HG03045 (cell line): ENCODE measurements around the gene GRIK1.
A peak's percentile ranks its signal among the peaks of the same experiment; 100 is the strongest.

Source experiments
- ATAC-seq: cut with Tn5 transposase; IDR thresholded peaks from one replicate; pipeline ENCODE4 v1.9.1; 2021; ENCODE audit warnings: mild to moderate bottlenecking, moderate library complexity; ENCODE audit not compliant: unreplicated experiment

The GRIK1 gene

DNA sequence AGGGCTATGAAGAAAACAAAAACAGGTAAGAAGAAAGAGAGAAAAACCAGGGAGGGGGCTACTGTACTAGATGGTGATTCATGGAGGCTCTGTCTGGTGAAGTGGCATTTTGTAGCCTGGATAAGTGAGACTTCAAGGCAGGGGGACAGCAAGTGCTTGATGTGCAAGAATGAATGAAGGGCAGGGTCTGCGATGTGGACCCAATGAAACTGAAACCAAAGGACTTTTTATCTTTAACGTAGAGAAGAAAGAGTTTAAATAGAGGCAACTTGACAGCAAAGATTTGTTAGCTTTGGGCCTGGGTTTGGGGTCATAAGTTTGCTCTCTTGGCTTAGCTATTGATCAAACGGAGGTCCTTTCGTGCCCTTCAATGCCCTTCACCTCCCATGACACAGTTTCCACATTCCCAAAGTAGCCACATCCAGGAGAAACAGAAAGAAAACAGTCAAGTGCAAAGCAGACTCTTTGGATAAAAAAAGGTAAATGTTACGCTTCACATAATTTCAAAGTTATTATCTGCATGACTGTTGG lies 291.0 kb downstream of the GRIK1 start:
- ATAC-seq, result no peak

DNA sequence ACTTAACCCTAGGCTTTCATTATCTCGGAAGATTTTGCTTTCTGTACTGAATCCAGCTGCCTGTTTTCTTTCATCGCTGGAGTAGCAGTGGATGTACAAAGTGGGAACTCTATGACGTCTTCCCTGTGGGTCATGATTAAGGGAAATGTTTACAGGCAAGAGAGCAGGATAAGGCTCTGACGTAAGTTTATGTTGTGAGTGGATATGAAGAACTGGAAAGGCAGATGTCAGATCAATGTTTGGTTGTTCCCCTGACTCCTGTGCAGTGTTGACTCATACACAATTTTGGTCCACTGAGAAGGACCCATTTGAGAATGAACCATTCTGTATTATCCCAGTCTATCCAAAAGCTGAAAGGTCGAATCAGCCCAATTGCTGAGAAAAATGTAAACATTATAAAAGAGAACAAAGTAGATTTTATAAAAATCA lies 292.4 kb downstream of the GRIK1 start:
- no peak for ATAC-seq

DNA sequence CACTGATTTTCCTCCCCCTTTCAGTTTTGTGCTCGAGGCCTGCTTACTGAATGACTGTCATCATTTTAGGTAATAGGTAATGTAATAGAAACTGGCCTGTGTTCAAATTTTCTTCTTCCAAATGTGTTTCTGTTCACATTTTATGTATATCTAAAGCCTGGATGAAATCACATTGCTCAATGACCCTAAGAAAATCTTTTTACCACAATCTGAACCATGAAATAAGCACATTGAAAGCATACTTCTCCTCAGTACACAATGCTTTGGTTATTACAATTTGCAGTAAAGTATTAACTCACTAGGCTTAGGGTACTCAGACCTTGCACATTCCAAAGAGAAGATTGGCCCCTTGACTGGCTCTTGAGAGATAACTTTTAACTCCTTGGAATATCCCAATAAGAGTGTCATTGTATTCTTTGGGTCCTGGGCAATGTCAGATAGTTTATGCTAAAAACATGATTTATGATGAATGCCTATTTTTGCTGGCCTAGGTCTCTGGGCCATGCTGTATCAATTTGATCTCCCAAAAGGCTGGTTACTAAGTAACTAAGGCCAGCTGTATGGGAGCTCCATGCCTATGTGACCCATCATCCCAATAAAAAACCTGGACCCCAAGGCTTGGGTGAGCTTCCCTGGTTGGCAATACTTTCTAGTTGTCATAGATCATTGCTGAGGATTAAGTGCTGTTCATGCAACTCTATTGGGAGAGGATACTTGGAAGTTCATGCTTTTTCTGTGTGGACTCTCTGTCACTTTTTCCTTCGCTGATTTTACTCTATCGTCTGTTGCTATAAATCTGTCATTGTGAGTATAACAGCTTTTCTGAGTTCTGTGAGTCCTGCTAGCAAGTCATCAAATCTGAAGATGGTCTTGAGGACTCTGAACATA lies 293.9 kb downstream of the GRIK1 start:
- ATAC-seq, result no peak

DNA sequence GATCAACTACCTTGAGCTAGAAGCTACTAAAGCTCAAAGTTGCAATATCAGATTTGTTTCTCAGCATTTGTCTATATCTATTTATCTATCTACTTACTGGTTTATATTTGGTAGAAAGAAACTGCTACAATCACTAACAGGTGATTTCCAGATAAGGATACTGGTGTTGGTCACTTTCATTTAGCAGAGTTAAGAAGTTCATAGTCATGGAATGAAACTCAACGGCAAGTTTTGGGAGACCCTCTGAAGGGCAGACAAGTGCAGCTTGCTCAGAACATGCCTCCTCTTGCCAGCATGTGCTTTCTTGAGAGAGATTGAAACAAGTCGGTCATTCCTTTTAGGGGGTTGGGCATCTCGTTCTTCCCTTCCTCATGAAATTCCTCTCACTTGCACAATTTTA lies 296.5 kb downstream of the GRIK1 start:
- ATAC-seq, result no peak

DNA sequence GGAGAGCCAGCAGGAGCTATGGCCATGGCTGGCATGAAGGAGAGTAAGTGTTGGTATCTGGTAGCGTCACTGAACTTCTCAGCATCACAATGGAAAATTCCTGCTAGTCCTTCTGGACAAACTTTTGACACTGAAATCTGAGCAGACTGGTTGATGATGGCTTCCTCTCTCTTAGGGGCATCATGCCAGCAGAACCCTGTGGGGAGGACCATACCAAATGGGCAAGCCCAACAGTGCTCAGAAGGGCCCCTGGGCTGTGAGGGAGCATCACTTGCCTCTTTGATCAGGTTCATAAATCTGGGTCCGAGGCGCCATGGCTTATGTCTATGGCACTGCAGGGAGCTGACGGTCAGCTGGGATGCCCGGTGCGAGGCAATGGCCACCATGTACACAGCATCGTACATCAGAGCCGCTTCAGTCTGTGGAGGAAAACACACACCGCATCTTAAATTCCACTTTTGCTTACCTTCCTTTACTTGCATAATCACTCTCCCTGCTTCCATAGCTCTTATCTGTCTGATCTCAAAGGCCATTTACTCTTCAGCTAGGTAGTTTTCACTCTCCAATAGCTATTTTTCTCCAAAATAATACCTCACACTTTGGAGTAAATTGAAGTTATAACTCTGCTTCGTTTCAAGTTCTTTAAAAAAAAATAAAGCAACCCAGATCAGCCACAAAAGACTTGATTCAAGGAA lies 297.1 kb downstream of the GRIK1 start:
- ATAC-seq, result no peak

DNA sequence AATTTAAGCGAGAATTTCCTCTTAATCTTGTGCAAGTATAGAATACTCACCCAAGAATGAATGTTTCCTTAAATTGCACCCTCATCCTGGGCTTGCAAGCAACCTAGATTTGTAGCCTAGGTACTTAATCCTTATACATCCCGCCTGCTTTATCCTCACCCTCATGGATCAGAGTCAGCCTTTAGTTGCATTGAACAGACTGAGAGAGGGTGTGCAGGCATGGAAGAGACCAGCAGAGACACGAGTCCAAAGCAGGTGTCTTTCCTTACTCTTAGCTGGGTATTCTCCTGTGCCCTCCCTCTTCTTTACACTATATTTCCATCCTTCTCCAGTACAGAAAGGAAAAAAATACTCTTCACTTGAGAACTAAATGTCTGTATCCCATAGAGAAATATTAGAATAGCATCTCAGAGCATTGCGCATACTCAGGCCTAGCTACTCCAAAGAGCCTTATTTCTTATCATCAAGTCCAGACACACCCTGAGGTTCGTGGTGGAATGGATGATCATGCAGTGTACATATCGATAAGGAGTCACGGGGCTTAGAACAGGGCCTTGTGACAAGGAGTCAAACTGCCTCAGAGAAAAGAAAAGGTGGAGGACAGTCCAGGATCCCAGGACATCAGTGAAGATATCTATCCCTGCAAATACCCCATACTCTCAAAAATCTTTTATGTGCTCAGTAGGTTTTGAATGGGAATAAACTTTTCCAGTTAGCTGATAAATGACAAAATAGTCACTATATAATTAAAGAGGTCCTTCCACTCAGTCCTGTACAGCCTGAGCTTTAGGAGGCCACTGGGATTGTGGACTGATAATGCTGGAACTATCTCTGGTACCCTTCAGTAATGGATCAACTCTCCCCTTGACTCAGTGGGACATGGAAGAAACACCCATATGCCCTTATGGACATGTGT lies 297.9 kb downstream of the GRIK1 start:
- no peak for ATAC-seq

DNA sequence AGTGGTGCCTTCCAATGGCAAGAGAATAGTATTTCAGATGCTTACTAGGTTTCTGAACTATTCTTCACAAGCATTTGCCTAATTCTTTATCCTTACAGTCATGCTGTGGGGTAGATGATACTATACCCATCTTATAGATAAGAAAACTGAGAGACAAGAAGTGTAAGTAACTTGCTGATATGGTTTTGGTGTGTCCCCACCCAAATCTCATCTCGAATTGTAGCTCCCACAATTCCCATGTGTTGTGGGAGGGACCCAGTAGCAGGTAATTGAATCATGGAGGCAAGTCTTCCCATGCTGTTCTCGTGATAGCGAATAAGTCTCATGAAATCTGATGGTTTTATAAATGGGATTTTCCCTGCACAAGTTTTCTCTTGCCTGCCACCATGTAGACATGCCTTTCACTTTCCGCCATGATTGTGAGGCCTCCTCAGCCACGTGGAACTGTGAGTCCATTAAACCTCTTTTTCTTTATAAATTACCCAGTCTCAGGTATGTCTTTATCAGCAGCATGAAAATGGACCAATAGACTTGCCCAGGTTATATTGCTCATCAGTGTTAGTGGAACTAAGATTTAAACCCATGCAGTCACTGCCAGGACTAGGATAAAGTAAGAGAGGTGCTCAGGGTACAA lies 298.7 kb downstream of the GRIK1 start:
- ATAC-seq, result no peak

DNA sequence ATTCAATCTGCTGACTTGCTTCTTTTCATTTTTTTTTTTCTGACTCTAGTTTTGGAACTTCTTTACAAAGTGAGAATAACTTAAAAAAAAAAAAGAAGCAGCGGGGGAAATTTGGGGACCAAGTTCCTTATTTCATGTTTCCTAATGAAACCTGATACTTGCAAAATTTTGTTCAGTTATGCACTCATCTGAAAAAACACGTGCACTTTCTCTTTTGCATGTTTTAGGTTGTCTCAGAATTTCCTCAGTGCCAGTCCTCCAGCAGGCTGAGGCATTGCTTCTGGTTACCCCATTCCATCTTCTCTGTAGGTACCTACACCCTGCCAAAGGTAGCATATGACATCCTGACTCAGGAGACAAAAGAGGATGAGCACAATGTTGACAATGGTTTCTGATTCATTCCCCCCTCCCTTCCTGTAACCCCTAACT lies 299.7 kb downstream of the GRIK1 start:
- peak; percentile 52 for ATAC-seq

DNA sequence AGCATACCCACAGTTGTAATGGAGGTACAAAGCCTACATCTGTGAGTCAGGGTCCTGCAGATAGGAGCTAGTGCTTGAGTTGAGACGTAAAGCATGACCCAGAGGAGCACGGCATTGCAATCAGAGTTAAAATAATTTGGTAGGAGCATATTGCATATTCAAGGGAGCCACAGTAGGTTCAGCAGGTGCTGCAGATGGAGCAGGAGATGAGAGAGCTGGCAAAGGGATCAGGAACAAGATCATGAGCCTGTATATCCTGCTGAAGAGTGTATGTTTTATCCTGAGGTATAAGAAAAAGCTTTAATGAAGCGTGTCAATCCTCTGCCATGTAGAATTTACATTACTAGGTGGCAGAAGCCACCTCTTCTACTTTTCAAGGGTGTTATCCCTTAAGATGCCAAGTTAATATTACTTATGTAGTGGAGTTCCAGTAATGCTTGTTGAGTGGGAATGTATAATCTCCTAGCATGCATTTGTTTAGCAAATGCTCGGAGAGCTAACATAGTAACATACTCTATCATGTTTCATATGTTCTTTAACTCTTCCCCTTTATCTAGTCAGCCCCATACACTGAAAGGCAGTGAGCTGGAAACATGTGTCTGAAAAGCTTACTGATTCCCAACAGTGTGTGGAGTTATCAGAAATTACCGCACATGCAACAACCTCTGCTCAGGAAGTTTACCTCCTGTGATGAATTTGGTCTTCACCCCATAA lies 300.3 kb downstream of the GRIK1 start:
- ATAC-seq, result peak; percentile 4

DNA sequence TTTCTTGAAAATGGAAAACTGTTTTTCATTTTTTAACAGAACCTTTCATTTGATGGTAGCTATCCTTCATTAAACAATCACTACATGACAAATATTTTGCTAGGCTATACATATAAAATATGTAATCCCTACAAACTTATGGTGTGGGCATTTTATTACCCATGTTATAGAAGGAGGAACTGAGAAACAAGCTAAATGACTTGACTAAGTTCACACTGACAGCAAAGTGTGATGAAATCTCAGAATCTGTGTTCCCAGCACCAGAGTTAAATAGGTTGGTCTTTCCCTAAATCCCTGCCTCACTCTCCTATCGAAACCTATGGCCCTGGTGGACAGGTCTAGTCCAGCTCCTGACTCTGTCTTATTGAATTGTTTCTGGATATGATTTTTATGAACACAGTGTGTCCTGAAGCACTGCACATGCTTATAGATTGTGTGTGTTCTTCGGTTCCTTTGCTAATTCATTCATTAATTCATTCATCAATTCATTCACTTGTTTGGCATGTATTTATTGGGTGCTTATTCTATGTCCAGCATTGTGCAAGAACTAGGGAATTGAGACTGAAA lies 301.0 kb downstream of the GRIK1 start:
- no peak for ATAC-seq

DNA sequence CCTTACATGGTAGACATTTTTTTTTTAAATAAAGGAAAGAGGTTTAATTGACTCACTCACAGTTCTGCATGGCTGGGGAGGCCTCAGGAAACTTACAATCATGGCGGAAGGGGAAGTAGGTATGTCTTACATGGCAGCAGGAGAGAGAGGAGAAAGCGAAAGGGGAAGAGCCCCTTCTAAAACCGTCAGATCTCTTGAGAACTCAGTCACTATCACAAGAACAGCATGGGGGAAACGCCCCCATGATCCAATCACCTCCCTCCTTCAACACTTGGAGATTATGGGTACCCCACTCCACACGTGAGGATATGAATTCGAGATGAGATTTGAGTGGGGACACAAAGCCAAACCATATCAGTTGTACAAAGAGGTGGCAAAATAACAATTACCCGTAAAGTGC lies 301.7 kb downstream of the GRIK1 start:
- no peak for ATAC-seq

DNA sequence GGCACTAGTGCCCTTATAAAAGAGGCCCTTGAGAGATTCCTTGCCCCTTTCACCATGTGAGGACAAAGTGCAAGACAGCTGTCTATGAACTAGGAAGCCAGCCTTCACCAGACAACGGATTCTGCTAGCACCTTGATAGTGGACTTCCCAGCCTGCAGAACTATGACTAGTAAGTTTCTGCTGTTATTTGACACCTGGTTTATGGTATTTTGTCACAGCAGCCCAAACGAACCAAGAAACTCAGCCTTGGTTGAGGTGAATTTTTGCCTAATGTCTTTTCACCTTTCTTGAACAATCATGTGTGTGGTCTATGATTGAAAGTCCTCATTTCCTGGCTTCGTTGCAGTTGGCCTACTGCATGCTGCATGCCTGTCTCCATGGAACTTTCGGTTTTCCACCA lies 302.2 kb downstream of the GRIK1 start:
- no peak for ATAC-seq

DNA sequence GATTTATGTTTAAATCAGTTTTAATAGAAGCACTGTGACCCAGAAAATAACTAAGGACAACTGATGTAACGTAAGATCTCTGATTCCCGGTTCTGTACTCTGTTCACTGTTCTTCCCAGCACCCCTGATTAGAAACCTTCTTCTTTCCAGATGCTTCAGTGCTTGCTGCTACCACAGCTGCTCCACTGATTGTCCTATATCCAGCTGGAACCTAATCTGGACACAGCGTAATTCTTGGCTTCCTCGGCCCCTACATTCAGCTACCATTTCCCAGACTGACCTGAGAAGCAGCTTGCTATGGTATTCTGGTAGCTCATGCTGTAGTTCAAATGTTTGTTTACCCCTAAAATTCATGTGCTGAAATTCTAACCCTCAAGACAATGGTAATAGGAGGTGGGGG lies 302.7 kb downstream of the GRIK1 start:
- ATAC-seq, result no peak

DNA sequence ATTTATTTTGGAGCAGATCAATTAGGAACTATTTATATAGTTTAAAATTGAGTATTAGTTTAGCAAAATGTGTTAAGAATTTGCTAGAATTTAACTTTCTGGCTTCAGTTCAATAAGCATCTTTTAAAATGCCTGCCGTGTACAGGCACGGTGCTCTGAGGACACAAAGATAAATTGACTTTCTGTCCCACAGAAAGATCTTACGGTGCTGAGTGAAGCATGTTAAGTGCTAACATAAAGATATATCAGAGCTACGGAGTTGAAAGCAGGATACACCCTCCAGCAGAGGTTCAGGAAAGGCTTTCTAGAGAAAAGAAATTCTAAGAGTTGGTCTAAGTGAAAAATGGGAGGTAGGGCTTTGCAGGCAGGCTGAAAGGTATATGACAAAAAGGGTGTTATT lies 305.4 kb downstream of the GRIK1 start:
- ATAC-seq, result no peak

DNA sequence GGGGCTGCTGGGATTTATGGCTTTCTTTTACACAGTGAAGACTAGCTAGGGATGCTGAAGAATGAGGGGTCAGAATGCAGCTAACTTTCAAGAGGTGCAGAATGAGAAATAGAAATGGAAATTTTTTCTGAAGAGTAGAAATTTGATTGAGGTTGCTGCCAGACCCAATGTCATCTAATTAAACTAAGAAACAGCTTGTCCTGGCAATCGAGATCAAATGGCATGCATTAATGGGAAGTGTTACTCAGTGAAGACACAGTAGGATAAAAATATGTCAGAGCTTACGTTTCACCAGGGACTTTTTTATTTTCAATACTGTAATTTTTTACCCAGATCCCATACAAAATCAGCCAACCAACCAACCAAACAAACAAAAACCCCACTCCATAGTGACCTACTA lies 306.0 kb downstream of the GRIK1 start:
- no peak for ATAC-seq

DNA sequence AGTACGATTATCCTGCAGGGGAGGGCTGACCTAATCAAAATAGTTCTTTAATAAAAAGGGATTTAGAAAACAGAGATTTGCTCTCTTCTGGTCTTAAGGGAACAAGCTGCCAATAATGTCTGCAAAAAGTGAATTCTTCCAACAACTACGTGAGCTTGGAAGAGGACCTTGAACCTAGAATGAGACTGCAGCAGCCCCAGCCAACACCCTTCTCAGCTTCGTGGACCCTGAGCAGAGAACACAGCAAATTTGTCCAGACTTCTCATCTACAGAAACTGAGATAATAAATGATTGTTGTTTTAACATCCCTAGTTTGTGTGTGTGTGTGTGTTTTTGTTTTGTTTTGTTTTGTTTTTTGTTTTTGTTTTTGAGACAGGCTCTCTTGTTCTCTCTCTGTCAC lies 309.4 kb downstream of the GRIK1 start:
- no peak for ATAC-seq

DNA sequence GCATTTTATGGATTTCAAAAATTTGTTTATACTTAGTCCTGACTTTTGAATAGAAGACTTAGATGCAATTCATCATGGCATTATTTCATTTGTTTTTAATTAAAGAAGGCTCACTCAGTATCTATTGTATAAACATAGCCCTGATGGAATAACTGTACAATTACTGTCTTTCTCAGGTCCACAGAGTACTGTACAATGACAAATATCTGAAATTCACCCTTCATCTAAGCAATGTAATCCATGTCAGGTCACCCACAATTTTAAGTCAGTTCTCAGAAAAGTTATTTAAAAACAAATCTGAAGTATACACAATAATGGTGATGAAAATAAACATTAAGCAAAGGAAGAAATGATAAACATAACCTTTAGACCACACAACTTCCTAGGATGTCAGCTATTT lies 311.9 kb downstream of the GRIK1 start:
- ATAC-seq, result no peak

DNA sequence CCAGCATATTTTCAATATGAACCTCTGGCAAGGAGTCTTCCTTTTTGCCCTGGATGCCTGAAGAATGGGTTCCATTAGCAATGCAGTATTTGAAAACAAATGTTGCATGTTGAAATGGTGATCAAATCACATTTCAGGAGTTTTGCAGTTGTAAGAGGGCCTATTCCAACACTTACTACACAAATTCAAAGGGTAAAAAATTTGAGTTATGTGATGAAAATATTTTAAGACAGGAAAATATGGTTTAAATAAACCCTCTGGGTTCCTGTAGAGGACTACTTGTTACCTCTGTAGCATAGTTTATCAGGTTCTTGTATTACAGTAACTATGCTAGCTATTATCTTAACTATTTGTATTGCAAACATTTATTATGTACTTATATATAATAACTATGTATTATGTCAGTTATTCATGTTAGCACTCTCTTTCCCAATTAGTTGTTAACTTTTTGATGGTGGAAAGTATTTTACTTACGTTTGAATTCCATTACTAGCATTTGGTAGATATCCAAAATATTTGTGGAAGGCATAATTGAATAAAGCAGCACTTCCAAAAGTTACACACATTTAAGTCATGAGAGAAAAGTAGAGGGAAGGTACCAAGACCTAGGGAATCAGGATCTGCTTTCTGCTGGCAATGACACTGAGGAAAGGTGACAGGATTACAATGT lies 312.9 kb downstream of the GRIK1 start:
- no peak for ATAC-seq

DNA sequence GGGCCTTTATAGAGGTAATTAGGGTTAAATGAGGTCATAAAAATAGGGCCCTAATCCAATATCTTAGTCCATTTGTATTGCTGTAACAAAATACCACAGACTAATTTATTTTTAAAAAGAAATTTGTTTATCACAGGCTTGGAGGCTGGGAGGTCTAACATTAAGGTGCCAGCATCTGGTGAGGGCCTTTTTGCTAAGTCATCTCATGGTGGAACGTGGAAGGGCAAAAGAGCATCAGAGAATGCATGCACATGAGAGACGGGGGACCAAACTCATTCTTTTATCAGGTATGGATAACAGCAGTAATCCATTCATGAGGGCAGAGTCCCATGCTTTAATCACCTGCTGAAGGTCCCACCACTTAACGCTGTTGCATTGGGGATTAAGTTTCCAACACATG lies 313.8 kb downstream of the GRIK1 start:
- ATAC-seq, result no peak
